CD4-positive, CD25-positive, alpha-beta regulatory T cell (primary cell): Measurements from ENCODE around the gene PCGF3. TPM values are rescaled to one million over a fixed set of nuclear protein-coding genes. Genes with fewer than 3 reads are reported as not detected.

Experiments
- ATAC-seq, 2 donors: fragments of 150-1000 bp; cut with Tn5 transposase; one replicate each; pipeline ENCODE4 v1.10.0; 2021; ENCODE audit warnings: low read depth in 2 of 2, moderate number of reproducible peaks in 2 of 2, moderate library complexity in 1 of 2
- DNase-seq, 3 donors: peaks; one replicate each; pipeline versions ENCODE4 v3.0.0 to v3.0.0-alpha.2; 2012 to 2022; ENCODE audit warnings: mixed read lengths in 1 of 3
- H3K27ac ChIP-seq: one replicate; pipeline ENCODE4 v1.7.0; 2013; ENCODE audit warnings: mild to moderate bottlenecking, low read length; ENCODE audit not compliant: insufficient read depth, poor library complexity, severe bottlenecking
- H3K27me3 ChIP-seq: one replicate; pipeline ENCODE4 v1.7.0; 2013; ENCODE audit warnings: low read length; ENCODE audit not compliant: control insufficient read depth, insufficient read depth
- H3K36me3 ChIP-seq: one replicate; pipeline ENCODE4 v1.7.0; 2013; ENCODE audit warnings: mild to moderate bottlenecking, low read length, moderate library complexity; ENCODE audit not compliant: control insufficient read depth, insufficient read depth
- H3K4me1 ChIP-seq: 2 replicates; pipeline ENCODE4 v1.7.0; 2013; ENCODE audit warnings: mild to moderate bottlenecking, low read length; ENCODE audit not compliant: insufficient read depth, control insufficient read depth, poor library complexity, severe bottlenecking
- H3K4me3 ChIP-seq: one replicate; pipeline ENCODE4 v1.7.0; 2013; ENCODE audit warnings: low read depth, mild to moderate bottlenecking, low read length, moderate library complexity
- H3K9me3 ChIP-seq, 2 experiments: 1 replicate in 1 of 2; 2 replicates in 1 of 2; pipeline ENCODE4 v1.7.0; 2013; ENCODE audit warnings: low read length in 2 of 2, mild to moderate bottlenecking in 1 of 2, moderate library complexity in 1 of 2; ENCODE audit not compliant: control insufficient read depth in 2 of 2
- H3K27ac Mint-ChIP-seq, 3 donors: one replicate each; pipeline ENCODE4 v1.8.0; 2020 to 2022; ENCODE audit warnings: mild to moderate bottlenecking in 3 of 3, mixed read lengths in 3 of 3, moderate library complexity in 2 of 3
- H3K27me3 Mint-ChIP-seq: one replicate; pipeline ENCODE4 v1.8.0; 2022; ENCODE audit warnings: mild to moderate bottlenecking, mixed read lengths
- H3K36me3 Mint-ChIP-seq: one replicate; pipeline ENCODE4 v1.8.0; 2020; ENCODE audit warnings: mixed read lengths
- H3K4me1 Mint-ChIP-seq, 4 donors: one replicate each; pipeline ENCODE4 v1.8.0; 2020 to 2022; ENCODE audit warnings: mixed read lengths in 4 of 4, mild to moderate bottlenecking in 1 of 4
- H3K4me3 Mint-ChIP-seq, 4 donors: one replicate each; pipeline ENCODE4 v1.8.0; 2020 to 2022; ENCODE audit warnings: mild to moderate bottlenecking in 4 of 4, mixed read lengths in 4 of 4, moderate library complexity in 3 of 4
- H3K9me3 Mint-ChIP-seq, 7 donors: one replicate each; pipeline ENCODE4 v1.8.0; 2020 to 2022; ENCODE audit warnings: mixed read lengths in 7 of 7, mild to moderate bottlenecking in 3 of 7, moderate library complexity in 2 of 7
- polyA plus RNA-seq, 4 donors: library from polyadenylated mRNA; unstranded; fragments of 300-500 nt; fragmentation: Illumina TruSeq; gene quantifications; one replicate each; pipeline ENCODE4 v1.2.3, GENCODE V29; 2021
- total RNA-seq: library from RNA; stranded (reverse); gene quantifications from one replicate; pipeline ENCODE4 v1.2.3, GENCODE V29; 2022

The PCGF3 gene
- total and polyA plus RNA-seq, 5 donors from 2014 or later: 3.2 to 71.8 (median 4.8) TPM

- Mint-ChIP-seq H3K4me1 (peaks cover 0 to 16% (median 1%) of the 10 kb centered on the region in 4 donors), H3K27ac (peak overlapping the region in 1 of 3 donors; percentile 67), H3K27me3 (peaks cover 6% of the 10 kb centered on the region), H3K36me3 (no peaks in the 10 kb centered on the region), H3K9me3 (no peaks in the 10 kb centered on the region), H3K4me3 (peak overlapping the region; percentile 35 to 61 (median 45))
- Histone ChIP-seq H3K4me3 (no peak overlapping the region), H3K36me3 (no peaks in the 10 kb centered on the region), H3K27me3 (no peaks in the 10 kb centered on the region), H3K27ac (no peak overlapping the region), H3K9me3 (no peaks in the 10 kb centered on the region), H3K4me1 (peaks cover 13% of the 10 kb centered on the region)
- DNase-seq (no peak), ATAC-seq (no peak)
These were observed 23.0 kb upstream of the PCGF3 start for GRCh38 chr4:682490-683172.

- H3K9me3 ChIP-seq: no peaks in the 10 kb centered on the region
- no peaks in the 10 kb centered on the region for H3K9me3 Mint-ChIP-seq
- no peak for ATAC-seq
- peaks cover 0 to 18% (median 2%) of the 10 kb centered on the region in 4 donors for H3K4me1 Mint-ChIP-seq
- DNase-seq: no peak
- H3K36me3 Mint-ChIP-seq: no peaks in the 10 kb centered on the region
- no peak overlapping the region for H3K27ac Mint-ChIP-seq
- peak overlapping the region in 1 of 4 donors; percentile 51 for H3K4me3 Mint-ChIP-seq
- no peaks in the 10 kb centered on the region for H3K27me3 ChIP-seq
- H3K4me1 ChIP-seq: peaks cover 13% of the 10 kb centered on the region
- no peak overlapping the region for H3K27ac ChIP-seq
- no peaks in the 10 kb centered on the region for H3K27me3 Mint-ChIP-seq
- no peaks in the 10 kb centered on the region for H3K36me3 ChIP-seq
- H3K4me3 ChIP-seq: no peak overlapping the region
These were observed 22.3 kb upstream of the PCGF3 start for GRCh38 chr4:683247-683897.

DNA sequence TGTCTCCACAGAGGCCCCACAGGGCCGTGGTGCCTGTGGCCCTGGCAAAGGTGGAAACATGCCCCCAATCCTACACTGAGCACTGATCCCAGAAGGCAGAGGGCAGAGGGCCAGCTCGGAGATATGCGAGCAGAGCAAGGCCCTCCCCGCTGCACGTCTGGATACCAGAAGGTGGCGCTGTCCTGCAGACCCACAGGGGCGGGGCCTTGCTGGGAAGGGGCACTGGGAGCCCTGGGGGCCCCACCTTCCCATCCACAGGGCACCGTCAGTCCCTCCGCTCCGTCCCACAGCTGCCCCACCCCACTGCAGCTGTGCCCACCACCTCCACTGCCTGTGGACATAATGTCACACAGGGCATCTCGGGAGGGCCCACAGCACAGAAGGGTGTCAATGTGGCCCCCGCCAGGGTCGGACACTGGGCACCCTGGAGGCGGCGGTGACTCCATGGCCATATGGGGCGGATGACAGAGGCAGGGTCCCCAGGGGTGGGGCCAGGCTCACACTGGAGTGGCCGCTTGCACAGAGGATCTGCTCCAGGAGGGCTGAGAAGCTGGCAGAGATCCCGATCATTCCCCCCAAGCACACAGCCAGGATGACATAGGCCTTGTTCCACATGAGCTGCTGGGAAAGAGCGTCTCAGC, 21.5 kb upstream of the PCGF3 start:
- Histone ChIP-seq H3K9me3 (no peaks in the 10 kb centered on the region), H3K4me1 (peaks cover 18% of the 10 kb centered on the region), H3K36me3 (no peaks in the 10 kb centered on the region), H3K4me3 (no peak overlapping the region), H3K27ac (no peak overlapping the region), H3K27me3 (no peaks in the 10 kb centered on the region)
- Mint-ChIP-seq H3K4me1 (peaks cover 0 to 18% (median 2%) of the 10 kb centered on the region in 4 donors), H3K27me3 (no peaks in the 10 kb centered on the region), H3K36me3 (no peaks in the 10 kb centered on the region), H3K4me3 (no peak overlapping the region), H3K27ac (no peak overlapping the region), H3K9me3 (no peaks in the 10 kb centered on the region)
- ATAC-seq (no peak), DNase-seq (no peak)

DNA sequence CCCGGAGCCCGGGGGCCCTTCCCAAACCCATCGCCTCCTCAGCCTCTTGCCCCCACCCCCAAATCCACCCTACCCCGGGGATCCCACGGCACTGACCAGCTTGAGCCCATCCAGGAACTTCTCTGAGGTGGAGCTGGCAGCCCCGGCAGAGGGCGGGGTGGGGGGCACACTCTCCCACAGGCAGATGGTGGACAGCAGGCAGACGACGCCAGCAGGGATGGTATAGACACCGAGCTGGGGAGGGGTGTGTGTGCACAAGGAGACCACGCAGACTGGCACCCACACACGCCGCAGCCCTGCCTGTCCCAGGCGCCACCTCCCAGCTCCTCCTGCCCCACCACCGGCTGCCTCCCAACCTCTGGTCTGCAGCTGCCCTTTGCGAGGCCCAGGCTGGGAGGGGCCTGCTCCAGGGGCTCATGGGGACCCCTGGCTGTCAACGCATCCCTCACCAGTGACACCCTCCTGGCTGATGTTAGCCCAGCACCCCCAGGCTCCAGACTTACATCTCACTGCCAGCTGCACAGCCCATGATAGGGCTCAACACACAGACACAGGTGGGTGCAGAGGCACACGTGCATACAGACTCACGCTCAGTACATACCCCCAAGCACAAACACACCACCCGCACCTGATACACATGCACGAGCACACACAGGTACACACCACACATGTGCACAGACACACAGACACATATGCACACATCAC, 20.9 kb upstream of the PCGF3 start:
- Histone ChIP-seq H3K4me3 (no peak overlapping the region), H3K36me3 (no peaks in the 10 kb centered on the region), H3K9me3 (no peaks in the 10 kb centered on the region), H3K4me1 (peaks cover 21% of the 10 kb centered on the region), H3K27ac (no peak overlapping the region), H3K27me3 (no peaks in the 10 kb centered on the region)
- ATAC-seq (no peak), DNase-seq (peak in 1 of 3 donors; percentile 0)
- Mint-ChIP-seq H3K9me3 (no peaks in the 10 kb centered on the region), H3K27ac (peak overlapping the region in 2 of 3 donors; percentile 47 to 64), H3K4me3 (peak overlapping the region in 1 of 4 donors; percentile 3), H3K4me1 (peaks cover 0 to 18% (median 2%) of the 10 kb centered on the region in 4 donors), H3K27me3 (no peaks in the 10 kb centered on the region), H3K36me3 (no peaks in the 10 kb centered on the region)

DNA sequence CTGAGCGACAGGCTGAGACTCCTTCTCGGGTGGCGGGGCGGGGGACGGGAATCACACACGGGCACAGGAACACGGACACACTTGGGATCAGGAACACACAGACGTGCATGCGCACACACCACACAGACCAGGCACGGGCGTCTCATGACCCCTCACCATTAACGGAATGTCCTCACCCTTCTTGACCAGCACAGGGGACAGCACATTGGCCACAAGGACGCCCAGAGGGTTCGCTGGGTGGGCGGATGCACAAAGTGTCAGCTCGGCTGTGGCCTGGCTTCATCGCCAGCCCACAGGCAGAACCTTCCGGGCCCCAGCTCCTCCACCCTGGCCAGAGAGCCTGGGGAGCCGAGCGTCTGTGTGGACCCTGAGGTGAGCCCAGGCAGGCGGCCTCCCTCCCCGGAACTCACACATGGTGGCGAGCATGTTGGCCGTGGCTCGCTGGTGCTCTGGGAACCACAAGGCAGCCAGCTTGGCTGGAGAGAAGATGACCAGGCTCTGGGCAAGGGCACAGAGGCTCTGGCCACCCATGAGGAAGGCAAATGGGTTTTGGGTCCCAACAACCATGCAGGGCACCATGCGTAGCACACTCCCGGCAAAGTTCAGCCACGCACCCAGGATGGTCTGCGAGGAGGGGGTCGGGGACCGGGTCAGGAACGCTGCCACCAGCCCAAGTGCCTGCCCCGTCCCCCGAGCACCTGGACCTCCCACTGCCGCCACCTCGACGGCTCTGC, 19.8 kb upstream of the PCGF3 start:
- DNase-seq (no peak), ATAC-seq (no peak)
- Mint-ChIP-seq H3K27ac (peak overlapping the region in 1 of 3 donors; percentile 47), H3K4me3 (no peak overlapping the region), H3K27me3 (no peaks in the 10 kb centered on the region), H3K9me3 (no peaks in the 10 kb centered on the region), H3K36me3 (no peaks in the 10 kb centered on the region), H3K4me1 (peaks cover 0 to 10% (median 2%) of the 10 kb centered on the region in 4 donors)
- no peaks in the 10 kb centered on the region for H3K27me3 ChIP-seq
- no peak overlapping the region for H3K27ac ChIP-seq
- H3K4me3 ChIP-seq: no peak overlapping the region
- no peaks in the 10 kb centered on the region for H3K36me3 ChIP-seq
- no peaks in the 10 kb centered on the region for H3K9me3 ChIP-seq
- H3K4me1 ChIP-seq: peaks cover 12% of the 10 kb centered on the region

DNA sequence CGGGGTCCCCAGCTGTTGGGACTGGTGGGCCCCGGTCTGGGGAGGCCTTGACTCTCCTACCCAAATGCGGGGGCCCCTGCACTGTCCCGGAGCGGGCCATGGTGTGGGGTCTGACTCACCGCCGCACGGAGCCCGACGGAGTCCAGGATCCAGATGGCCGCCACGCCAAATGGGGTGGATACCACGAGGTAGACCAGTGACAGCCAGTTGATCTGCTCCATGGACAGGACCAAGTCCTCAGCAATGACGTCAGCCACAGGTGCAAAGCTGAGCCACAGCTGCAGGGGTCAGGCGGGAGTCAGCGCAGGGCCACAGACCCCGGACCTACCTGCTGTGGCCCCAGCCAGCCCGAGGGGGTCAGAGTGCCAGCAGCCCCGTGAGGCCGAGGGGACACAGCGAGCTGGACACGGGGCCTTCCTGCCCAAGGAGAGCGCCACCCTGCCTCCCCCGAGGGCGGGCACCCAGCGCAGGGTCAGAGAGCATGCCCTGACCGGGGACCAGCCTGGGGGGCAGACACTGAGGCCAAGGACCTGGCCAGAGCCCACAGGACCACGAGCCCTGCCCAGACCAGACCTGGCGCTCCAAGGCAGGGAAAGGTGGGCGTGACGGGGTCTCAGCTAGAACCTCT, 19.1 kb upstream of the PCGF3 start:
- Mint-ChIP-seq H3K4me1 (peaks cover 0 to 9% (median 2%) of the 10 kb centered on the region in 4 donors), H3K9me3 (no peaks in the 10 kb centered on the region), H3K27ac (no peak overlapping the region), H3K36me3 (no peaks in the 10 kb centered on the region), H3K4me3 (no peak overlapping the region), H3K27me3 (no peaks in the 10 kb centered on the region)
- Histone ChIP-seq H3K4me1 (peaks cover 8% of the 10 kb centered on the region), H3K9me3 (no peaks in the 10 kb centered on the region), H3K27ac (no peak overlapping the region), H3K27me3 (no peaks in the 10 kb centered on the region), H3K4me3 (no peak overlapping the region), H3K36me3 (no peaks in the 10 kb centered on the region)
- DNase-seq: no peak
- ATAC-seq: no peak
